ENCODE measurements around the gene XRCC6.
"Not testable (repeated sequence)": the region's sequence is repeated elsewhere in the genome, so short reads cannot be mapped to it uniquely, and the experiment has no call there.

Gene XRCC6

GRCh38 chr22:41654322-41654721 is 33.2 kb downstream of the XRCC6 start:
- no peak for DNase-seq

GRCh38 chr22:41656556-41656955 is 35.5 kb downstream of the XRCC6 start:
- no peak for DNase-seq

GRCh38 chr22:41657709-41658108 is 36.6 kb downstream of the XRCC6 start:
- no peak for DNase-seq

GRCh38 chr22:41658869-41659268 is 37.8 kb downstream of the XRCC6 start:
- DNase-seq: no peak

GRCh38 chr22:41659941-41660340 is 38.8 kb downstream of the XRCC6 start:
- no peak for DNase-seq

GRCh38 chr22:41660416-41660815 is 39.3 kb downstream of the XRCC6 start:
- DNase-seq: no peak

- DNase-seq: no peak
Measured at GRCh38 chr22:41661088-41661487, 40.0 kb downstream of the XRCC6 start.

- no peak for DNase-seq
Measured at GRCh38 chr22:41661713-41662112, 40.6 kb downstream of the XRCC6 start.

GRCh38 chr22:41663594-41663993 is 42.5 kb downstream of the XRCC6 start:
- not testable (repeated sequence) for DNase-seq

- no peak for DNase-seq
Measured at GRCh38 chr22:41664490-41664889, 43.4 kb downstream of the XRCC6 start.

- DNase-seq: no peak
Measured at GRCh38 chr22:41664951-41665350, 43.9 kb downstream of the XRCC6 start.

GRCh38 chr22:41668971-41669911 is 48.1 kb downstream of the XRCC6 start:
- no peak for DNase-seq

- not testable (repeated sequence) for DNase-seq
Measured at GRCh38 chr22:41672096-41672495, 51.0 kb downstream of the XRCC6 start.

GRCh38 chr22:41672780-41673509 is 51.9 kb downstream of the XRCC6 start:
- no peak for DNase-seq

GRCh38 chr22:41674846-41675340 is 53.8 kb downstream of the XRCC6 start:
- no peak for DNase-seq

GRCh38 chr22:41676134-41676533 is 55.0 kb downstream of the XRCC6 start:
- DNase-seq: no peak

- DNase-seq: no peak
Measured at GRCh38 chr22:41681616-41682015, 60.5 kb downstream of the XRCC6 start.

- DNase-seq: no peak
Measured at GRCh38 chr22:41682033-41682807, 61.1 kb downstream of the XRCC6 start.

GRCh38 chr22:41683052-41683451 is 62.0 kb downstream of the XRCC6 start:
- no peak for DNase-seq

GRCh38 chr22:41683616-41684015 is 62.5 kb downstream of the XRCC6 start:
- no peak for DNase-seq

GRCh38 chr22:41684194-41684593 is 63.1 kb downstream of the XRCC6 start:
- DNase-seq: no peak

GRCh38 chr22:41686890-41687289 is 65.8 kb downstream of the XRCC6 start:
- DNase-seq: not testable (repeated sequence)

- DNase-seq: no peak
Measured at GRCh38 chr22:41687901-41688364, 66.8 kb downstream of the XRCC6 start.
